ENCODE results near the gene CENPP. TPM values are rescaled to one million over a fixed set of nuclear protein-coding genes. Genes with fewer than 3 reads are reported as not detected.

Gene CENPP
- total RNA-seq, 1 donor from 2014 or later, result 9.3 TPM

- peaks cover 56% of the 10 kb centered on the region for H3K4me1 ChIP-seq
- H3K27me3 ChIP-seq, result no peaks in the 10 kb centered on the region
- intact Hi-C loops (cut with DNase I), result loop anchor here (10.0 kb wide), 1 partner anchor 128 kb away; no protein-coding TSS in a partner anchor
- no peak overlapping the region for H3K4me3 ChIP-seq
- H3K9me3 ChIP-seq, result no peaks in the 10 kb centered on the region
- H3K36me3 ChIP-seq, result no peaks in the 10 kb centered on the region
- DNase-seq (ENCODE audit: extremely low spot score in 2 of 2), result no peak
- TF ChIP-seq POLR2AphosphoS5 (IDR thresholded peaks at IDR 0.05; ENCODE audit: insufficient read depth in 1 of 2, low read depth in 1 of 2) (peak in 1 of 2 donors; percentile 71), POLR2A (IDR thresholded peaks at IDR 0.05) (no peak)
- TF ChIP-seq, protein P1, sequence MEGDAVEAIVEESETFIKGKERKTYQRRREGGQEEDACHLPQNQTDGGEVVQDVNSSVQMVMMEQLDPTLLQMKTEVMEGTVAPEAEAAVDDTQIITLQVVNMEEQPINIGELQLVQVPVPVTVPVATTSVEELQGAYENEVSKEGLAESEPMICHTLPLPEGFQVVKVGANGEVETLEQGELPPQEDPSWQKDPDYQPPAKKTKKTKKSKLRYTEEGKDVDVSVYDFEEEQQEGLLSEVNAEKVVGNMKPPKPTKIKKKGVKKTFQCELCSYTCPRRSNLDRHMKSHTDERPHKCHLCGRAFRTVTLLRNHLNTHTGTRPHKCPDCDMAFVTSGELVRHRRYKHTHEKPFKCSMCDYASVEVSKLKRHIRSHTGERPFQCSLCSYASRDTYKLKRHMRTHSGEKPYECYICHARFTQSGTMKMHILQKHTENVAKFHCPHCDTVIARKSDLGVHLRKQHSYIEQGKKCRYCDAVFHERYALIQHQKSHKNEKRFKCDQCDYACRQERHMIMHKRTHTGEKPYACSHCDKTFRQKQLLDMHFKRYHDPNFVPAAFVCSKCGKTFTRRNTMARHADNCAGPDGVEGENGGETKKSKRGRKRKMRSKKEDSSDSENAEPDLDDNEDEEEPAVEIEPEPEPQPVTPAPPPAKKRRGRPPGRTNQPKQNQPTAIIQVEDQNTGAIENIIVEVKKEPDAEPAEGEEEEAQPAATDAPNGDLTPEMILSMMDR (IDR thresholded peaks at IDR 0.05), result no peak
- peak overlapping the region; percentile 66 for H3K27ac ChIP-seq
These were observed 180.6 kb downstream of the CENPP start for GRCh38 chr9:92506184-92506857.

DNA sequence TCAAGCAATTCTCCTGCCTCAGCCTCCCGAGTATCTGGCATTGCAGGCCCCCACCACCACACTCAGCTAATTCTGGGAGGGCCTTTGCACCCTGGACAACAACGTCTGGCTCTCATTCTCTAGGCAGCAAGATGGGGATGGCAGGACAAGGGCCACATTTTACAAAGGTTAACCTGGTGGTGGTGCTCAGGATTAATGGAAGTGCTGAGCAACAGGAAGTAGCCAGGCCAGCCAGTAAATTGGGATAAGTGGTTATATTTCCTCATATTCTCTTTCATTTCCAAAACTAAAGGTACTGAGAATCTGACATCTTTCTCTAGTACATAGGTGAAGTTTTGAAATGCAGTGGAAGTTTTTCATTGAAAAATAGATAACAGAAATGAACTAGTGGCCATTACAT lies 181.3 kb downstream of the CENPP start:
- no peak for DNase-seq (ENCODE audit: extremely low spot score in 2 of 2)
- H3K9me3 ChIP-seq, result no peaks in the 10 kb centered on the region
- no peaks in the 10 kb centered on the region for H3K27me3 ChIP-seq
- H3K36me3 ChIP-seq, result no peaks in the 10 kb centered on the region
- H3K4me1 ChIP-seq, result peaks cover 56% of the 10 kb centered on the region
- intact Hi-C loops (cut with DNase I), result loop anchor here (10.0 kb wide), 1 partner anchor 128 kb away; no protein-coding TSS in a partner anchor
- TF ChIP-seq POLR2AphosphoS5 (IDR thresholded peaks at IDR 0.05; ENCODE audit: insufficient read depth in 1 of 2, low read depth in 1 of 2) (no peak), POLR2A (IDR thresholded peaks at IDR 0.05) (no peak)
- TF ChIP-seq, protein P1 (IDR thresholded peaks at IDR 0.05), result no peak
- H3K4me3 ChIP-seq, result no peak overlapping the region
- peak overlapping the region; percentile 66 for H3K27ac ChIP-seq

DNA sequence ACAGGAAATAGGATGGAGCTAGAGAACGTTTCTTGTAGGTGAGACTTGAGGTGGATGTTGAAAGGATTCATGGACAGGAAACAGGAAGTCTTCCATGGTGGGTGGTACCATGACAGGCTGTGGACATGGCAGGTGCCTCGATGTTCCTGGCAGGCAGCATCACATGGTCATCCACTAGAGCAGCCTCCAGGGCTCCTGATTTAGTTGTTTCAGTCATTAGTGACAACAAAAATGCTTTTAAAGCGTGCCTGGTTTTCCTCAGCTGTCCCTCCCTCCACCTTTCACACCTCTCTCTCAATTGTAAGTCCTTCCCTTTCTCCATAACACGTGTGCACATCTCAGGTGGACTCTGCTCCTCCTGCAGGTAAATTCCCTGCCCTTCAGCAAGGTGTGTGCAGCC lies 181.7 kb downstream of the CENPP start:
- Histone ChIP-seq H3K27me3 (no peaks in the 10 kb centered on the region), H3K4me3 (no peak overlapping the region), H3K36me3 (no peaks in the 10 kb centered on the region), H3K27ac (peak overlapping the region; percentile 37), H3K4me1 (peaks cover 55% of the 10 kb centered on the region), H3K9me3 (no peaks in the 10 kb centered on the region)
- no peak for TF ChIP-seq POLR2AphosphoS5 (IDR thresholded peaks at IDR 0.05; ENCODE audit: insufficient read depth in 1 of 2, low read depth in 1 of 2)
- no peak for TF ChIP-seq POLR2A (IDR thresholded peaks at IDR 0.05)
- TF ChIP-seq, protein P1 (IDR thresholded peaks at IDR 0.05), result no peak
- intact Hi-C loops (cut with DNase I), result loop anchor here (10.0 kb wide), 1 partner anchor 127 kb away; no protein-coding TSS in a partner anchor
- DNase-seq (ENCODE audit: extremely low spot score in 2 of 2), result no peak

DNA sequence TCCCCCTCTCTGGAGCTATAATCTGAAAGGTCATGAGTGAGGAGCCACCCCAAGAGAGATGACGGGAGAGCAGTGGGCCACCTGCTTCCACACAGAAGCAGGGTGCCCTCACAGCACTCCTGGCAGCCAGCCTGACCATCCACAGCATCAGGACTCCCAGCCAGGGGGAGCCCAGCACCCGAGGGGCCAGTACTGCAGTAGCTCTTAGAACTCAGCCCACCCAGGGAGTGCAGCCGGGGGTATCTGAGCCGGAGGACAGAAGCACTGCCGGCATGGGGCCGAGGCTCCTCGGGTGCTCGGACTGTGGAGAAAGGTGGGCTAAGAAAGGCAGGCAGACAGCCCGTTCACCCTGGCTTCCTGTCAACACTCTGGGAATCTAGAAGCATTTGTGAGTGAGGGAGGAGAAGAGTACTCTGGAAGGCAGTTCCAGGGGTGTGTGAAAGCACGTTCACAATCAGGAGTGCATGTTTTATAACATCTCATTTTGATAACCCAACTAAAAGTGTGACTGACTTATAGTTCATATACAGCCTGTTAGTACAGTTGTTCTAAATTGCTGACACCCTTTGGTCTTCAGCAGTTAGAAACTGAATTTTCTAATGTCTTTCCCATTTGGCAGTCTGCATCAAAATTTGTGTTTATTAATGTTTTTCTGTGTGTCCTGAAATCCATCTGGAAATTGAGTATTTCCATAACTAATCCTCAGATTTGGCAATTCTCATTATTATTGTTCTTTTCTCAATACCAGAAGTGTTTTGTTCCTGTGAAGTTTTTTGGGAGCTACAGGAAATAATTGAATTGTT lies 182.5 kb downstream of the CENPP start:
- no peaks in the 10 kb centered on the region for H3K36me3 ChIP-seq
- TF ChIP-seq POLR2A (IDR thresholded peaks at IDR 0.05), result no peak
- no peak for TF ChIP-seq POLR2AphosphoS5 (IDR thresholded peaks at IDR 0.05; ENCODE audit: insufficient read depth in 1 of 2, low read depth in 1 of 2)
- TF ChIP-seq, protein P1 (IDR thresholded peaks at IDR 0.05), result no peak
- H3K4me1 ChIP-seq, result peaks cover 55% of the 10 kb centered on the region
- no peak for DNase-seq (ENCODE audit: extremely low spot score in 2 of 2)
- intact Hi-C loops (cut with DNase I), result loop anchor here (10.0 kb wide), 1 partner anchor 127 kb away; no protein-coding TSS in a partner anchor
- H3K9me3 ChIP-seq, result no peaks in the 10 kb centered on the region
- H3K4me3 ChIP-seq, result no peak overlapping the region
- H3K27ac ChIP-seq, result peak overlapping the region; percentile 37
- no peaks in the 10 kb centered on the region for H3K27me3 ChIP-seq

Measured in vagina (tissue), 2 donors.